WI38 (cell line): ENCODE results near the gene MIGA1.

ENCODE experiments used
- H3K4me3 ChIP-seq: 2 replicates; pipeline ENCODE4 v1.5.1; 2011; ENCODE audit warnings: low read depth, mild to moderate bottlenecking, control low read depth, low read length
- TF ChIP-seq, protein P1 (sequence below): IDR thresholded peaks from 2 replicates; pipeline ENCODE4 v1.5.1; 2012; ENCODE audit warnings: low read depth, mild to moderate bottlenecking, control low read depth, low read length

MIGA1 gene

DNA sequence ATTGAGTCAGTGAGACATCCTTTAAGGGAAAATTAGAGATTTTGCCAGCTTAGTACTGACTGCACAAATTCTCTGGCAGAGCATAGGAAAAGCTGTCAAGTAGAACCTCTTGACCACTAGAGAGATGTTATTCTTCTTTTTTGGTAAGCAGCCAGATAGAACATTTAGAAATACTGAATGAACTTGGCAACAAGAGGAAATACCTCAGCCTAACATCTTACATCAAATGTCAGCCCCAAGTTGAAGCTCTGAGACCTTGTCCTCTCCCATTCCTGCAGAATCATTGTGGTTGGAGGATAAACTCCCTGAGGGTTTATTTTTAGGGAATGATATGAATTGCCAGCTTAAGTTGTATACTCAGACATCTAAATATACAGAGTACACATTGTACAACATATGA is 53.5 kb downstream of the MIGA1 start:
- TF ChIP-seq, protein P1, sequence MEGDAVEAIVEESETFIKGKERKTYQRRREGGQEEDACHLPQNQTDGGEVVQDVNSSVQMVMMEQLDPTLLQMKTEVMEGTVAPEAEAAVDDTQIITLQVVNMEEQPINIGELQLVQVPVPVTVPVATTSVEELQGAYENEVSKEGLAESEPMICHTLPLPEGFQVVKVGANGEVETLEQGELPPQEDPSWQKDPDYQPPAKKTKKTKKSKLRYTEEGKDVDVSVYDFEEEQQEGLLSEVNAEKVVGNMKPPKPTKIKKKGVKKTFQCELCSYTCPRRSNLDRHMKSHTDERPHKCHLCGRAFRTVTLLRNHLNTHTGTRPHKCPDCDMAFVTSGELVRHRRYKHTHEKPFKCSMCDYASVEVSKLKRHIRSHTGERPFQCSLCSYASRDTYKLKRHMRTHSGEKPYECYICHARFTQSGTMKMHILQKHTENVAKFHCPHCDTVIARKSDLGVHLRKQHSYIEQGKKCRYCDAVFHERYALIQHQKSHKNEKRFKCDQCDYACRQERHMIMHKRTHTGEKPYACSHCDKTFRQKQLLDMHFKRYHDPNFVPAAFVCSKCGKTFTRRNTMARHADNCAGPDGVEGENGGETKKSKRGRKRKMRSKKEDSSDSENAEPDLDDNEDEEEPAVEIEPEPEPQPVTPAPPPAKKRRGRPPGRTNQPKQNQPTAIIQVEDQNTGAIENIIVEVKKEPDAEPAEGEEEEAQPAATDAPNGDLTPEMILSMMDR: no peak
- H3K4me3 ChIP-seq: no peak overlapping the region

DNA sequence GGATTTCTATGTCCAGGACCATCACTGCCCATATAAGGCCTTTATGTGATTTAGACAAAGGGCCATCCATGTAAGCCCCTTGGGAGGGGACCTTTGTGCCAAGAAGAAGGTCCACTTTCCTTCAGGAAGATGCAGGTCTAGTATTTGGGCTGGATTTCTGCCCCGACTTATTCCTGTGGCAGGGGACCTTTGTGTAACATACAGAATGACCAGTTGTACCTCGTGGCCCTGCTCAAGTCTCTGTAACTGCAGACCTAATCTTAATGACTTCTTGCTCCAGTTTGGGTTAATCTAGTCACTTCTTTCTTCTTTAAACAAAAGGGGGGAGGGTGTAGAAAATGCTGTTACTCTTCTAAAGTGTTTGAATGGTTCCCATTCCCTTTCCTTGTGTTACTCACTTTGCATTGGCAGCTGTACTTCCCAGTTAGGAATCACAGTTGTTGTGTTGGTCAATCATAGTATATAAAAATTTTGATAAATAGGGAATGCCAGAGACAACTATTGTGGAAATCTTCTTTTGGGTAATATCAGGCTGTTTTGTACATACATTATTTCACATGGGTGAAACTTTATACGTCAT is 54.2 kb downstream of the MIGA1 start:
- H3K4me3 ChIP-seq: no peak overlapping the region
- TF ChIP-seq, protein P1: no peak

- no peak overlapping the region for H3K4me3 ChIP-seq
- TF ChIP-seq, protein P1: no peak
These were observed 55.4 kb downstream of the MIGA1 start for GRCh38 chr1:77834771-77835334.

DNA sequence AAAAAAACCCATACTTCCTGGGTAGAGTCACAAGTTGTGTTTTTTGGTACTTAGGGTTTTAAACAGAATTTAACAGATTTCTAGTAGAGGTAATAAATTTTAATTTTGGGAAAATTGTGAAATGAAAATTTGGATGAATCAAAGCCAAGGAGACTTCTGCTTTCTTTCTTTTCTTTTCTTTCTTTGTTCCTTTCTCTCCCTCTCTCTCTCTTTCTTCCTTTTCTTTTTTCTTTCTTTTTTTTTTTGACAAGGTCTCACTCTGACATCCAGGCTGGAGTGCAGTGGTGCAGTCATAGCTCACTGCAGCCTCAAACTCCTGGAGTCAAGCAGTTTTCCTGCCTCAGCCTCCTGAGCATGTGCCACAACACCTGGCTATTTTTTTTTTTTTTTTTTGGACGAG is 62.1 kb downstream of the MIGA1 start:
- TF ChIP-seq, protein P1: no peak
- H3K4me3 ChIP-seq: no peak overlapping the region

- H3K4me3 ChIP-seq: no peak overlapping the region
- TF ChIP-seq, protein P1: no peak
These were observed 66.5 kb downstream of the MIGA1 start for GRCh38 chr1:77845951-77846350.

GRCh38 chr1:77846966-77847365 is 67.5 kb downstream of the MIGA1 start:
- no peak overlapping the region for H3K4me3 ChIP-seq
- TF ChIP-seq, protein P1: no peak

DNA sequence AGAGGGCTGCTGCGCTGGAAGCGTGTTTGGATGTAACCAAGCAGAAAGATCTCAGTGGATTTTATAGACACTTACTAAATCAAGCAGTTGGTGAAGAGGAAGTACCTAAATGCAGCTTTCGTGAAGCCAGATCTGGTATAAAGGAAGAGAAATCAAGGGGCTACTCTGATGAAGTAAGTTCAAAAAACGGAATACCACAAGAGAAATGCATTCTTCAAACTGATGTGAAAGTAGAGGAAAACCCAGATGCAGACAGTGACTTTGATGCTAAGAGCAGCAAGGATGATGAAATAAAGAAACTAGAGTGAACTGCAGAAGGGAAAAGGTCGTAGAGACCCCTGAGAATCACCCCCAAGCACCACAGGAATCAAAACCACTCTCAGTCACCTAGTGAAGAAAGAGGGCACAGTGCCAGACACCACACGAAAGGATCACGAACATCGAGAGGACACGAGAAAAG is 68.2 kb downstream of the MIGA1 start:
- TF ChIP-seq, protein P1: no peak
- no peak overlapping the region for H3K4me3 ChIP-seq
